ENCODE results near the gene ALDH3B2.

GRCh38 chr11:67700548-67701262 lies 26.3 kb upstream of the ALDH3B2 start:
- TF ChIP-seq CTCF (IDR thresholded peaks at IDR 0.05): no peak
- TF ChIP-seq POLR2A (IDR thresholded peaks at IDR 0.05): no peak
